KOPT-K1 (cell line): Measurements from ENCODE around the gene NALCN.

Experiments used
- H3K27ac ChIP-seq: fragments of 200-600 bp; sonication (generic); 2 replicates; pipeline ENCODE4 v1.5.1; 2016; ENCODE audit warnings: antibody characterized with exemption, mild to moderate bottlenecking, low read depth, low read length; ENCODE audit not compliant: poor library complexity, severe bottlenecking
- H3K36me3 ChIP-seq: fragments of 200-600 bp; sonication (generic); 2 replicates; pipeline ENCODE4 v1.5.1; 2017; ENCODE audit warnings: antibody characterized with exemption, mild to moderate bottlenecking, low read length, moderate library complexity; ENCODE audit not compliant: insufficient read depth
- H3K9me3 ChIP-seq: fragments of 200-600 bp; sonication (generic); 2 replicates; pipeline ENCODE4 v1.5.1; 2017; ENCODE audit warnings: antibody characterized with exemption, low read length, mild to moderate bottlenecking; ENCODE audit not compliant: insufficient read depth, poor library complexity, severe bottlenecking

NALCN gene

GRCh38 chr13:101242720-101243119, 173.6 kb downstream of the NALCN start:
- H3K36me3 ChIP-seq: no peaks in the 10 kb centered on the region

GRCh38 chr13:101238555-101238954, 177.8 kb downstream of the NALCN start:
- H3K36me3 ChIP-seq: no peaks in the 10 kb centered on the region

More at GRCh38 chr13:101242720-101243119, 173.6 kb downstream of the NALCN start:
- H3K27ac ChIP-seq: no peak overlapping the region
- no peaks in the 10 kb centered on the region for H3K9me3 ChIP-seq

GRCh38 chr13:101231751-101232428, 184.4 kb downstream of the NALCN start:
- H3K27ac ChIP-seq: no peak overlapping the region
- no peaks in the 10 kb centered on the region for H3K9me3 ChIP-seq
- H3K36me3 ChIP-seq: no peaks in the 10 kb centered on the region

More at GRCh38 chr13:101238555-101238954, 177.8 kb downstream of the NALCN start:
- Histone ChIP-seq H3K9me3 (no peaks in the 10 kb centered on the region), H3K27ac (no peak overlapping the region)

- Histone ChIP-seq H3K27ac (no peak overlapping the region), H3K9me3 (no peaks in the 10 kb centered on the region), H3K36me3 (no peaks in the 10 kb centered on the region)
These were observed 185.9 kb downstream of the NALCN start for GRCh38 chr13:101230271-101230890.

- no peak overlapping the region for H3K27ac ChIP-seq
- no peaks in the 10 kb centered on the region for H3K36me3 ChIP-seq
- no peaks in the 10 kb centered on the region for H3K9me3 ChIP-seq
These were observed 196.6 kb downstream of the NALCN start for GRCh38 chr13:101219609-101220265.

- Histone ChIP-seq H3K27ac (no peak overlapping the region), H3K36me3 (no peaks in the 10 kb centered on the region), H3K9me3 (no peaks in the 10 kb centered on the region)
These were observed 197.8 kb downstream of the NALCN start for GRCh38 chr13:101218484-101218883.

- Histone ChIP-seq H3K36me3 (no peaks in the 10 kb centered on the region), H3K27ac (no peak overlapping the region), H3K9me3 (no peaks in the 10 kb centered on the region)
These were observed 199.2 kb downstream of the NALCN start for GRCh38 chr13:101217086-101217485.

GRCh38 chr13:101211261-101211660, 205.0 kb downstream of the NALCN start:
- no peaks in the 10 kb centered on the region for H3K36me3 ChIP-seq
- H3K9me3 ChIP-seq: no peaks in the 10 kb centered on the region
- H3K27ac ChIP-seq: no peak overlapping the region

- Histone ChIP-seq H3K27ac (no peak overlapping the region), H3K36me3 (no peaks in the 10 kb centered on the region), H3K9me3 (no peaks in the 10 kb centered on the region)
These were observed 205.5 kb downstream of the NALCN start for GRCh38 chr13:101210774-101211173.

GRCh38 chr13:101209206-101209893, 207.0 kb downstream of the NALCN start:
- no peaks in the 10 kb centered on the region for H3K36me3 ChIP-seq
- no peak overlapping the region for H3K27ac ChIP-seq
- no peaks in the 10 kb centered on the region for H3K9me3 ChIP-seq

- H3K27ac ChIP-seq: no peak overlapping the region
- H3K9me3 ChIP-seq: no peaks in the 10 kb centered on the region
- H3K36me3 ChIP-seq: no peaks in the 10 kb centered on the region
These were observed 210.9 kb downstream of the NALCN start for GRCh38 chr13:101205408-101205807.

GRCh38 chr13:101204270-101205020, 211.9 kb downstream of the NALCN start:
- Histone ChIP-seq H3K36me3 (no peaks in the 10 kb centered on the region), H3K9me3 (no peaks in the 10 kb centered on the region), H3K27ac (no peak overlapping the region)

GRCh38 chr13:101202590-101202989, 213.7 kb downstream of the NALCN start:
- no peak overlapping the region for H3K27ac ChIP-seq
- no peaks in the 10 kb centered on the region for H3K9me3 ChIP-seq
- no peaks in the 10 kb centered on the region for H3K36me3 ChIP-seq

- H3K9me3 ChIP-seq: no peaks in the 10 kb centered on the region
- H3K27ac ChIP-seq: no peak overlapping the region
- no peaks in the 10 kb centered on the region for H3K36me3 ChIP-seq
These were observed 225.3 kb downstream of the NALCN start for GRCh38 chr13:101190976-101191375.
